DND-41 (cell line): ENCODE results near the gene TBC1D21.

Experiments used
- ATAC-seq: fragments of 200-7000 bp; cut with Tn5 transposase; 3 replicates; pipeline ENCODE4 v1.9.1; 2021; ENCODE audit warnings: low read depth; ENCODE audit not compliant: insufficient read depth
- DNase-seq: peaks from one replicate; pipeline ENCODE4 v3.0.0-alpha.2; 2020
- H2AFZ ChIP-seq: 2 replicates; pipeline ENCODE4 v1.6.0; 2012; ENCODE audit warnings: low read depth, low read length
- H3K27ac ChIP-seq: 2 replicates; pipeline ENCODE4 v1.5.1; 2012; ENCODE audit warnings: low read length, inconsistent platforms
- H3K27me3 ChIP-seq: fragments of 200-600 bp; sonication (generic); 2 replicates; pipeline ENCODE4 v1.6.0; 2012; ENCODE audit warnings: low read length, mild to moderate bottlenecking, inconsistent platforms; ENCODE audit not compliant: insufficient read depth, poor library complexity
- H3K36me3 ChIP-seq: 2 replicates; pipeline ENCODE4 v1.5.1; 2012; ENCODE audit warnings: low read length, inconsistent platforms; ENCODE audit not compliant: insufficient read depth
- H3K4me1 ChIP-seq: 2 replicates; pipeline ENCODE4 v1.5.1; 2012; ENCODE audit warnings: mild to moderate bottlenecking, low read length; ENCODE audit not compliant: insufficient read depth
- H3K4me2 ChIP-seq: 2 replicates; pipeline ENCODE4 v1.6.0; 2012; ENCODE audit warnings: mild to moderate bottlenecking, moderate library complexity, low read length, inconsistent platforms; ENCODE audit not compliant: insufficient read depth
- H3K4me3 ChIP-seq, 2 experiments: fragments of 200-600 bp in 1 of 2; shearing (Covaris generic) in 1 of 2; 2 replicates each; pipeline ENCODE4 v1.5.1; 2012 to 2016; ENCODE audit warnings: inconsistent platforms in 2 of 2, low read length in 2 of 2, mild to moderate bottlenecking in 2 of 2, low read depth in 1 of 2, moderate library complexity in 1 of 2
- H3K79me2 ChIP-seq: 2 replicates; pipeline ENCODE4 v1.6.0; 2012; ENCODE audit warnings: low read length, inconsistent platforms; ENCODE audit not compliant: insufficient read depth
- H3K9ac ChIP-seq: 2 replicates; pipeline ENCODE4 v1.6.0; 2012; ENCODE audit warnings: low read depth, mild to moderate bottlenecking, inconsistent platforms, low read length, moderate library complexity
- H3K9me3 ChIP-seq: 2 replicates; pipeline ENCODE4 v1.5.1; 2012; ENCODE audit warnings: low read length, moderate library complexity, mild to moderate bottlenecking, inconsistent platforms; ENCODE audit not compliant: insufficient read depth, severe bottlenecking
- H4K20me1 ChIP-seq: 2 replicates; pipeline ENCODE4 v1.6.0; 2012; ENCODE audit warnings: low read length; ENCODE audit not compliant: insufficient read depth
- EZH2 ChIP-seq: IDR thresholded peaks from 3 replicates; pipeline ENCODE4 v1.6.1; 2012; ENCODE audit warnings: borderline replicate concordance, low read depth, mild to moderate bottlenecking, moderate library complexity, low read length, inconsistent platforms; ENCODE audit not compliant: severe bottlenecking
- TF ChIP-seq, protein P1 (sequence below): IDR thresholded peaks from 2 replicates; pipeline ENCODE4 v1.5.1; 2012; ENCODE audit warnings: borderline replicate concordance, low read length, moderate library complexity, mild to moderate bottlenecking; ENCODE audit not compliant: poor library complexity, severe bottlenecking; ENCODE audit errors: extremely low read depth

TBC1D21 gene

DNA sequence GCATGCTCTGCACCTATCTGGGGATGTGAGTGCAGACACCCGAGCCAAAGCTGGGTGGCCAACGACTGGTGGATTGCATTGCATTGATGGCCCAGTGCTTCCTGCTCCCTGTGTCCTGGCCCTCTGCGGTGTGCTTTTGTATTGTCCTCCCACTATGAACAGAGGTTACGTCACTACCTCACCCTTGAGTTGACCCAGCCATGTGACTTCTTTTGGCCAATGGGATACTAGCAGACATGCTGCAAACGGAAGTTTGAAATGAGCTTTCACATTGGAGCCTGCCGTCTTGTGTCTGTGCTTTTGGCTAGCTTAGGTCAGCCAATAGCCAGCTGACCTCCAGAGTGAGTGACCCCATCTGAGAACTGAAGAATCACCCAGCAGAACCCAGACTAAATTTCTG is 15.3 kb upstream of the TBC1D21 start:
- Histone ChIP-seq H2AFZ (no peak overlapping the region), H3K4me3 (no peak overlapping the region), H4K20me1 (no peaks in the 10 kb centered on the region), H3K4me1 (no peaks in the 10 kb centered on the region), H3K4me2 (no peak overlapping the region), H3K27ac (no peak overlapping the region), H3K9ac (no peak overlapping the region), H3K36me3 (no peaks in the 10 kb centered on the region), H3K79me2 (no peaks in the 10 kb centered on the region), H3K27me3 (no peaks in the 10 kb centered on the region), H3K9me3 (no peaks in the 10 kb centered on the region)
- ATAC-seq = no peak
- TF ChIP-seq, protein P1, sequence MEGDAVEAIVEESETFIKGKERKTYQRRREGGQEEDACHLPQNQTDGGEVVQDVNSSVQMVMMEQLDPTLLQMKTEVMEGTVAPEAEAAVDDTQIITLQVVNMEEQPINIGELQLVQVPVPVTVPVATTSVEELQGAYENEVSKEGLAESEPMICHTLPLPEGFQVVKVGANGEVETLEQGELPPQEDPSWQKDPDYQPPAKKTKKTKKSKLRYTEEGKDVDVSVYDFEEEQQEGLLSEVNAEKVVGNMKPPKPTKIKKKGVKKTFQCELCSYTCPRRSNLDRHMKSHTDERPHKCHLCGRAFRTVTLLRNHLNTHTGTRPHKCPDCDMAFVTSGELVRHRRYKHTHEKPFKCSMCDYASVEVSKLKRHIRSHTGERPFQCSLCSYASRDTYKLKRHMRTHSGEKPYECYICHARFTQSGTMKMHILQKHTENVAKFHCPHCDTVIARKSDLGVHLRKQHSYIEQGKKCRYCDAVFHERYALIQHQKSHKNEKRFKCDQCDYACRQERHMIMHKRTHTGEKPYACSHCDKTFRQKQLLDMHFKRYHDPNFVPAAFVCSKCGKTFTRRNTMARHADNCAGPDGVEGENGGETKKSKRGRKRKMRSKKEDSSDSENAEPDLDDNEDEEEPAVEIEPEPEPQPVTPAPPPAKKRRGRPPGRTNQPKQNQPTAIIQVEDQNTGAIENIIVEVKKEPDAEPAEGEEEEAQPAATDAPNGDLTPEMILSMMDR = no peak
- TF ChIP-seq EZH2 = no peak
- no peak for DNase-seq

DNA sequence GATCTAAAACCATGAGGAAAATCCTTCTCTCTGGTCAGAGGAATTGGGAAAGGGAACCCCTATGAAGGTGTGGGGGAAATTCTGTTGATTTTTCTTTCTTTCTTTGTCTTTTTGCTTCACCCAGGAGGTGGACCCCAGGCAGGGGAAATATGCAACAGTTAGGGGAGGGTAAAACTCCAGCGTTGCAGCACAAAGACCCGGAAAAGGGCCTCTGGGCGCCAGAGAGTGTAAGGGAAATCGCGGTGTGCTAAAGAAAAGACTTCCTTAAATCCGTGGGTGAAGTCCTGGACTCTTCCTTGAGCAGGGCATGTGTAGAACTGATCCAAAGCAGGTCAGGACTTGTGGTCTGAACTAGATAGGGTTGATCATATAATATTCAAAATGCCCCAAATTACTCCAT is 11.1 kb upstream of the TBC1D21 start:
- no peak overlapping the region for H3K9ac ChIP-seq

DNA sequence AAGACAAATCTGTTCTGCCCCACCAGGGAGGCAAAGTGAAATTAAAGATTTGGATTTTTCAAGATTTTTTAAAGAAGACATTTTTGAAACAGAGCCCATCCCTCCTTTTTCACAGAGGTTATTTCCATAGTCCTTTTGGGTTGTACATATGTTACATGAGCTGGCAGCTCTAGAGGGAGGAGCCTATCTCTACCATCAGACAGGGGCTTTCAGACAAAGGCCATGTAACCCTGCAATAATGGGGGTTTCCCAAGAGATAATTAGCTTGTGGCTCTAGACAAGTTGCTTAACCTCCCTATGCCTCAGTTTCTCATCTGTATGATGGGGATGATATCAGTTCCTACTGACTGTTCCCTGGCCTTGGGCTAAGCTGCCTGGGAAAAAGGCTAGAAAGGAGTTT is 8.0 kb upstream of the TBC1D21 start:
- H3K36me3 ChIP-seq = no peaks in the 10 kb centered on the region
- no peak overlapping the region for H3K4me2 ChIP-seq
- H4K20me1 ChIP-seq = no peaks in the 10 kb centered on the region
- no peaks in the 10 kb centered on the region for H3K9me3 ChIP-seq
- H3K27ac ChIP-seq = no peak overlapping the region
- ATAC-seq = no peak
- no peak overlapping the region for H3K9ac ChIP-seq
- no peak overlapping the region for H2AFZ ChIP-seq
- no peaks in the 10 kb centered on the region for H3K4me1 ChIP-seq
- H3K79me2 ChIP-seq = no peaks in the 10 kb centered on the region
- no peak for DNase-seq
- TF ChIP-seq, protein P1 = no peak
- no peak for TF ChIP-seq EZH2
- H3K27me3 ChIP-seq = peaks cover 12% of the 10 kb centered on the region
- no peak overlapping the region for H3K4me3 ChIP-seq

More for the DNA sequence above, 11.1 kb upstream of the TBC1D21 start:
- H3K27ac ChIP-seq = no peak overlapping the region
- peaks cover 12% of the 10 kb centered on the region for H3K27me3 ChIP-seq
- no peak overlapping the region for H3K4me3 ChIP-seq
- DNase-seq = no peak
- H4K20me1 ChIP-seq = no peaks in the 10 kb centered on the region
- TF ChIP-seq, protein P1 = no peak
- TF ChIP-seq EZH2 = no peak
- no peaks in the 10 kb centered on the region for H3K9me3 ChIP-seq
- H3K79me2 ChIP-seq = no peaks in the 10 kb centered on the region
- H3K4me1 ChIP-seq = no peaks in the 10 kb centered on the region
- no peak for ATAC-seq
- no peaks in the 10 kb centered on the region for H3K36me3 ChIP-seq
- H2AFZ ChIP-seq = no peak overlapping the region
- no peak overlapping the region for H3K4me2 ChIP-seq

DNA sequence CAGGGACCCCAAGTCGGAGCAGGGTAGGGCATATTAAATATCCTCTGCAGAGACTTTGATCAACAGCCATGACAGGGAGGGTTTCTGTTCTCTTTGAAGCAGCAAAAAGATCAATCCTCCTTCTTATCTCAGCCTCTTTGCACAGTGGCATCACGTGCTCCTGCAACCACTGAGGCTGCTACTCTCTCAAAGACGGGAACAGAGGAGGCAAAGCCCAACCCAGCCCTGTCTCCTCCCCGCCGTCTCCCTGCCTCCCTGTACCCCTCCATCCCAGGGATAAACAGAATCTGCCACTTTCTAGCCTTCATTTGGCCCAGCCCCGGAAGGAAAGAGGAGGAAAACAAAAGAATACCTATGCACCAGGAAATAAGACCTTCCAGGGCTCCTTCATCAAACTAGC is 7.5 kb upstream of the TBC1D21 start:
- DNase-seq (no peak), ATAC-seq (no peak)
- no peak overlapping the region for H3K9ac ChIP-seq
- TF ChIP-seq, protein P1 = no peak
- no peak for TF ChIP-seq EZH2
- no peak overlapping the region for H3K27ac ChIP-seq
- H3K36me3 ChIP-seq = no peaks in the 10 kb centered on the region
- no peak overlapping the region for H3K4me3 ChIP-seq
- H4K20me1 ChIP-seq = no peaks in the 10 kb centered on the region
- peaks cover 12% of the 10 kb centered on the region for H3K27me3 ChIP-seq
- H3K4me2 ChIP-seq = no peak overlapping the region
- no peaks in the 10 kb centered on the region for H3K4me1 ChIP-seq
- no peaks in the 10 kb centered on the region for H3K79me2 ChIP-seq
- no peaks in the 10 kb centered on the region for H3K9me3 ChIP-seq
- no peak overlapping the region for H2AFZ ChIP-seq
